ENCODE data around the gene KAT8.
"Not testable (repeated sequence)": the region's sequence is repeated elsewhere in the genome, so short reads cannot be mapped to it uniquely, and the experiment has no call there.

KAT8 gene

GRCh38 chr16:31131841-31132271, 14.4 kb downstream of the KAT8 start:
- no peak for DNase-seq (ENCODE audit: low spot score)

- no peak for DNase-seq (ENCODE audit: low spot score)
Observed at GRCh38 chr16:31132303-31132979, 15.0 kb downstream of the KAT8 start.

- DNase-seq (ENCODE audit: low spot score): no peak
Observed at GRCh38 chr16:31133046-31133501, 15.6 kb downstream of the KAT8 start.

- no peak for DNase-seq (ENCODE audit: low spot score)
Observed at GRCh38 chr16:31134091-31134571, 16.7 kb downstream of the KAT8 start.

GRCh38 chr16:31134625-31135534, 17.4 kb downstream of the KAT8 start:
- peak; percentile 67 for DNase-seq (ENCODE audit: low spot score)

GRCh38 chr16:31135535-31136286, 18.2 kb downstream of the KAT8 start, which contains the start of gene PRSS8:
PRSS8 (minus strand) TSS chr16:31135727; CDS start chr16:31135498, 229 bp downstream.
- peak; percentile 32 for DNase-seq (ENCODE audit: low spot score)

GRCh38 chr16:31136287-31136662, 18.8 kb downstream of the KAT8 start:
- DNase-seq (ENCODE audit: low spot score): no peak

GRCh38 chr16:31136822-31137499, 19.5 kb downstream of the KAT8 start:
- DNase-seq (ENCODE audit: low spot score): not testable (repeated sequence)

- no peak for DNase-seq (ENCODE audit: low spot score)
Observed at GRCh38 chr16:31138621-31139578, 21.4 kb downstream of the KAT8 start.

- DNase-seq (ENCODE audit: low spot score): not testable (repeated sequence)
Observed at GRCh38 chr16:31141071-31141469, 23.6 kb downstream of the KAT8 start.

- peak; percentile 40 for DNase-seq (ENCODE audit: low spot score)
Observed at GRCh38 chr16:31141489-31142108, 24.1 kb downstream of the KAT8 start.

- peak; percentile 99 for DNase-seq (ENCODE audit: low spot score)
Observed at GRCh38 chr16:31142109-31143010, 24.9 kb downstream of the KAT8 start.

- DNase-seq (ENCODE audit: low spot score): no peak
Observed at GRCh38 chr16:31143011-31143693, 25.7 kb downstream of the KAT8 start.

- no peak for DNase-seq (ENCODE audit: low spot score)
Observed at GRCh38 chr16:31143694-31144148, 26.3 kb downstream of the KAT8 start.

- not testable (repeated sequence) for DNase-seq (ENCODE audit: low spot score)
Observed at GRCh38 chr16:31144418-31144817, 27.0 kb downstream of the KAT8 start.

- no peak for DNase-seq (ENCODE audit: low spot score)
Observed at GRCh38 chr16:31145398-31145990, 28.0 kb downstream of the KAT8 start.

- DNase-seq (ENCODE audit: low spot score): no peak
Observed at GRCh38 chr16:31147574-31147973, 30.1 kb downstream of the KAT8 start.

GRCh38 chr16:31148281-31148728, 30.8 kb downstream of the KAT8 start:
- peak; percentile 34 for DNase-seq (ENCODE audit: low spot score)

All from D341Med (cell line).